ENCODE results near the gene FHL3.

FHL3 gene

GRCh38 chr1:38012363-38013226, 7.3 kb upstream of the FHL3 start, which contains the start of gene UTP11:
TSS of gene UTP11 (plus strand) at chr1:38012734. CDS start at chr1:38012803, 69 bp downstream.
- peak; percentile 96 for DNase-seq (ENCODE audit: low spot score)

- DNase-seq (ENCODE audit: low spot score) = no peak
Measured at GRCh38 chr1:38009841-38010180, 4.5 kb upstream of the FHL3 start.

DNA sequence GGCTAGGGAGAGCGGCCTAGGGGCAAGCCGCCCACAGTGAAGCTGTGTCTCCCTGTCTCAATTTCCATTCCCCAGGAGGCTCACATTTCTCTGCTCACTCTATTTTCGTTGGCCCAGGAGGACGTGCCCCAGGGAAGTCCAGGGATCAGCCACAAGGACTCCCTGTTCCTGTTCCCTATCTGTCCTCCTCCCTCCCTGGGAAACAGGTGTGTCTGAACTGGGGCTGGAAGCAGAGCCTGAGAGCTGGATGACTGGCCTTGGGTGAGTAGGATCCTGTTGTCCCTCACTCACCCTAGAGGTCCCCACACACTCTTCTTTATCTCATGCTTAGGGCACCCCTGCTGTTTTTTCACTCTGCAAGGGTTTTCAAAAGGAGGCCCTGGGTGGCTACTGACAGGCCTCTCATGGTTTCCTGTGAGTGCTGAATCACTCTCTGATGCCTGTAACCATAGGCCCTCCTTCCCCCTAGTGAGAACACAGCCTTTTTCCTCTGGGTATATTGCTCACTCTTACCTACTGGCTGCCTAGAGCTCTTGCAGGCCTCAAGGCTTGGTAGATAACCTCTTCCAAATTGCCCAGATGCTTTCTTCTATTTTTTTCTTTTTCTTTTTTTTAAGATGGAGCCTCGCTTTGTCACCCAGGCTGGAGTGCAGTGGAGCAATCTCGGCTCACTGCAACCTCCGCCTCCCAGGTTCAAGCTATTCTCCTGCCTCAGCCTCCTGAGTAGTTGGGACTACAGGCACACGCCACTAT, 4.0 kb upstream of the FHL3 start:
- DNase-seq (ENCODE audit: low spot score) = peak; percentile 31

DNA sequence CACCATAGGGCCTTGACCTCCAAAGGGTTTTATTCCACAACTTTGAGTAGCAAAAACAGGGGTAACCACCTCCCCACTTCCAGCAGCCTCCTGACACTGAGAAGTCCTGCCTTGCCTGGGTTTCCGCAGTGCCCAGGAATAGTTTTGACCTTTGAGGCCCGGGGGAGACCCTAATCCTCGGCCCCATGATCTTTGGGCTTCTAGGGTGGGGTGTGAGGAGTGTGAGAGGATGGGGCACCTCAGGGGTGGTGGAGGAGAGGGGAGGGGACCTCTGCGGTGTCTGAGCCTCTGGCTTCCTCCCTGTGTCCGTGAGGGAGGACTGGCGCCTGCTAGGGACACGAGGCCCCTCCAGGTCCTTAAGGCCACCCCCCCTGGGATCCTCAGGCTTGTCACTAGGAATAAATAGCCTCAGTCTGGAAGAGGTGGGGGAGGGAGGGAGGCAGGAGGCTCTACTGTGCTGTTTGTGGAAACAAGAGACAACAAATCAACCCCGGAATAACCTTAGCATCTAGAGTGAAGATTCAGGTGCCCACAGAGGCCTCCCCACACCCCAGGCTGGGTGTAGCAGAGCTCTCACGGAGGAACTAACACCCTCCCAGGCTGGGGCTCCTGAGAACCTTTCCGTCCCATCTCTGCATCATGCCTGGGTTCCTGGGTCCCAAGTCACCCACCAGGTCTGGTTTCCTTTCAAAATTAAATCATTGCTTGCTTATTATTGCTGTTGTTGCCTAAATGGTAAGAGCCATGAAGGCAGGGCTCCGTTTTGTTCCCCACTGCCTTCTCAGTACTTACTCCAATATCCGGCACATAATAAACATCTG, 904 bp upstream of the FHL3 start:
- no peak for DNase-seq (ENCODE audit: low spot score)

GRCh38 chr1:38004284-38005108, 818 bp downstream of the FHL3 start:
- DNase-seq (ENCODE audit: low spot score) = no peak

GRCh38 chr1:38003261-38004250, 1.8 kb downstream of the FHL3 start:
- peak; percentile 44 for DNase-seq (ENCODE audit: low spot score)

DNA sequence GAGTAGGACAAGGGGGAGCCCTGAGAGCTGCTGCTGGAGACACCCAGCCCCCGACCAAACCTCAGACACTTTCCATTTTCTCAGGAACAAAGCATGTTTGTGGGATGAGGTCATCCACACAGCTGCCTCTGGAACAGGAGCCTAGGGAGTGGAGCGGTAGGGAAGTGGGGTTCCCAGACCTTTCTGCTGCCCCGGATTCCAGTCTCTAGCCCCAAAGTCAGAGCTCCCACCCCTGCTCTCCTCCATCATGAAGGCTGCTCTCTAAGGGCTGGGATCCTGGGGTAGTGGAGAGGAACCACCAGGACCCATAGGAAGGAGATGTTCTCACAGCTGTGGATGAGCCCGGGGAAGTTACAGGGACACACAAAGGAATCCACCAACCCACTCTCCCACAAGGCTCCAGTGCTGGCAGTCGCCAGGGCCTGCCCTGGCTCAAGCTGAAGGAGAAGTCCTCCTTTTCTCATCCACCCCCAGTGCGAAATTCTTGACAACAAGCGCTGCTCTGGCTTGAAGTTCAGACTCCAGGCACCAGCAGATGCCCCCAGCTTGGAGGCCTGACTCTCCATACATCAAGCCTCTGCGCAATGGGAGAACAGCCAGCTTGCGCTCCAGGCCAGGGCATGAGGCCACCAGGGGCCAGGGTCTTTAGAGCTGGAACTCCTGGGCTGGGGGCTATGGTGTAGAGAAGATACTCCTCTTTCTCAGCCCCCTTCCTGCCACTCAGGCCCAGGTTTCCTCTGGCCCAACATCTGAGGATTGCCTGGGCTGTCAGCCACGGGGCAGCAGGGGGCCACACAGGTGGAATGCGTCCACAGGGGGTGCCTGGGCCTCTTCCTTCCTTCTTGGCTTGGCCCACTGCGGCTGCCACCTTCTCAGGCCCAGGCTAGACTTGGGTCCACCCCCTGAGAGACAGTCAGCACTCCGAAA, 4.5 kb downstream of the FHL3 start:
- peak; percentile 82 for DNase-seq (ENCODE audit: low spot score)

- no peak for DNase-seq (ENCODE audit: low spot score)
Measured at GRCh38 chr1:38000233-38000528, 5.1 kb downstream of the FHL3 start.

- DNase-seq (ENCODE audit: low spot score) = peak; percentile 68
Measured at GRCh38 chr1:37999430-38000232, 5.7 kb downstream of the FHL3 start.

DNA sequence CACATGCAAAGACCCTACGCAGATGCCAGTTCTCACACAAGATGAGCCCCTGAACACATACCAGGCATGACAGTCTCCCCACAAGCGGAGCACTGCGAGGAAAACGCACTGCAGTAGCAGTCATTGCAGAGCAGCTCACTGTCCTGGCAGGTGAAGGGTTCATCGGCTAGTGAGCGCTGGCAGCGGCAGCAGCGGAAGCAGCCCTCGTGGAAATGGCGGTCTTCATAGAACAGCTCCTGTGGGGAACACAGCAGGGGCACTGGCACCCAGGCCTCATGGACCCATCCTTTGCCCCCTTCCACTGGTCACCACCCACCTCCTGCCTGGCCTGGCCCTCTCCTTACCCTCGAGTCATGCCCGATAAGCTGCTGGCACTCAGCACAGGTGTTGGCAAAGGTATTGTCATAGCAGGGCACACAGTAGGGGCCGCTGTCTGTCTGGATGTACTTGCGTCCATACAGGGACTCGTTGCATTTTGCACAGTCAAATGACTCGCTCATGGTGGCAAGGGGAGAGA, 6.3 kb downstream of the FHL3 start:
- no peak for DNase-seq (ENCODE audit: low spot score)

DNA sequence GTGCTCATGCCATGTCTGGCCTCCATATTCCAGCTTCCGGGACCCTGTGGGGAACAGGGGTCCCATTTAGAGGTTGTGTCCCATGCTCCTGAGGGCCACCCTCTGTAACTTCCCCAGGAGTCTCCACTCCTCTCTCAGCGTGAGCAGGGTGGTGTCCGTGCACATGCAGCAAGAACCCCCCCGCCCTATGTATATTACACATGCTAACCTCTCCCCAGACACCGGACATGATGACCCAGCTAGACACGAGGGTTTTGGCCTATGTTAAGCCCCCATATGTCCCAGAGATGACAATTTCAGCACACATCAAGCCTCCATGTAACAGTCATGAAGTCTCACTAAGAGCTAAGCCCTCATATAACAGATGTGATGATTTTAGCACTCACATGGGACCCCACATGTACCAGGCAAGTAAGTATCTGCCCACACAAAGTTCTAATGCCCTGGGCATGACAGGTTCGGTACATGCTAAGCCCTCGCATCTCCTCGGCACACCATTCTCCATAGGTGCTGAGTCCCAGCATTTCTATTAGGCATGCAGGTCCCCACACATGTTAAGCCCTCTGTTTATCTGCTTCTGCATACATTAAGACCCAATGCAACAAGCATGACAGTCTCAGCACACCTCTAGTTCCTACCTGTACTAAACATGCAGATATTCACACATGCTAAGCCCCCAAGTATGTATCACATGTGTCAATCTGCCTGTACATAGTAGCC, 7.1 kb downstream of the FHL3 start:
- no peak for DNase-seq (ENCODE audit: low spot score)

- no peak for DNase-seq (ENCODE audit: low spot score)
Measured at GRCh38 chr1:37997256-37998088, 7.8 kb downstream of the FHL3 start.

GRCh38 chr1:37995751-37996345, 9.5 kb downstream of the FHL3 start:
- DNase-seq (ENCODE audit: low spot score) = peak; percentile 87

DNA sequence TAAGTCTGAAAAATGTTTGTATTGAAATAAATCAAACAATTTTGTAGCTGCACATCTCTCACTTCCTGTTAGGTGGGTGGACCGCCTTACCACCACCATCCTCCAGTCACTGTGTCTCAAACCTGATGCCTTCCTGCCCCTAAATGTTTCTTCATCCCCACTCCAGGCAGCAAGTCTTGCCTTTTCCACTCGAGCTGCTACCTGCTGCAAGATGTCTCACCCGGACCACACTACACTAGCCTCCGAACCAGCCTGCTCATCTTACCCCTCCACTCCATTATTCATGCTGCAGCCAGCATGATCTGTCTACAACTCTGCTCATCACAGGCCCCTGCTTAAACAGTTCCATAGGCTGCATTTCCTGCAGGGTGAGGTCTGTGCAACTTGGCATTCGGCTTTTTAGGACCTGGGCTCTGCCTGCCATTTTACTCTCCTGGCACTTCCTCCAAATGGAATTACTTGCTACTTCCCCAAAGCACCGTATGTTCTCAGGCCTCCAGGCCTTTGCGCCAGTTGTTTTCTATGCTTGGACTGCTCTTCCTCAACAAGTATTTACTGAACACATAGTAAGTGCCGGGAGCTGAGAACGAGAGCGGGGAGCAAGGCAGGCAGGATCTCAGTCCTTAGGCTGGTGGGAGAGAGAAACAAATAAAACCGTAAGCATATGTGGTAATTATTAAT, 10.3 kb downstream of the FHL3 start:
- DNase-seq (ENCODE audit: low spot score) = no peak

- peak; percentile 59 for DNase-seq (ENCODE audit: low spot score)
Measured at GRCh38 chr1:37989361-37989930, 15.9 kb downstream of the FHL3 start.

All from GM03348 (cell line).